ENCODE results near the gene NDNF. TPM values are rescaled to one million over a fixed set of nuclear protein-coding genes. Genes with fewer than 3 reads are reported as not detected.

The NDNF gene
- total and polyA plus RNA-seq, 9 of the 15 experiments (the other 6 are each of a cell fraction or from before 2014, with no cell fraction given): not detected

DNA sequence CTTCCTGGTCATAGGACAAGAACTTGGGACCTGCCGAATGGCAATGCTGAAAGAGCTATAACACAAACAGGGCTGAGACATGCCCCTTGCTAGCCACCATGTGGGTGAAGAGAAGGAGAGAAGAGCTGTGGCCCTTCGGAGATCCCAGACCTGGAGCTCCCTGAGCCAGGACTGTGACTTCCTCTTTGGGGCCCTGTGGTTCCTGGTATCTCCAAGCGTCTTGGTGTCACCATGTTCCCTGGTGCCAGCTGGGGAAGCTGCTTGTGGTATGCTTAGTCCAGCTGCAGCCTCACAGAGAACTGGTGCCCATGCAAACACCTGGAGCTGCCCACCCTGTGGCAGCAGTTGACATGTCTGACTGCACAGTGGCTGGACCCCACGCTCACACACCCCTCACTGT is 68.5 kb downstream of the NDNF start:
- 0% methylated on average over 4 of the region's 4 CpGs for WGBS (ENCODE audit: insufficient coverage, low coverage, missing lambda C conversion rate)
- Histone ChIP-seq H3K36me3 (ENCODE audit: control insufficient read depth, insufficient read depth, low read length) (no peaks in the 10 kb centered on the region), H2AFZ (ENCODE audit: low read depth, low read length) (no peak overlapping the region), H3K79me2 (ENCODE audit: control insufficient read depth, insufficient read depth, low read length) (no peaks in the 10 kb centered on the region), H3K4me3 (no peak overlapping the region), H3K27ac (ENCODE audit: extremely low read depth, low read depth, low read length) (no peak overlapping the region), H3K9me3 (replicated peaks; ENCODE audit: control insufficient read depth, insufficient read depth, low read depth, low read length) (no peaks in the 10 kb centered on the region), H3K4me2 (ENCODE audit: insufficient read depth, low read length) (no peak overlapping the region), H3K27me3 (ENCODE audit: control insufficient read depth in 2 of 2, insufficient read depth in 2 of 2, low read length in 2 of 2) (no peaks in the 10 kb centered on the region), H3K9me1 (ENCODE audit: control insufficient read depth, insufficient read depth, low read length) (no peaks in the 10 kb centered on the region), H3K9ac (ENCODE audit: insufficient read depth in 1 of 2, low read depth in 2 of 2, low read length in 2 of 2) (no peak overlapping the region), H4K20me1 (replicated peaks; ENCODE audit: control insufficient read depth, insufficient read depth, low read length) (no peaks in the 10 kb centered on the region), H3K4me1 (replicated peaks in 1 of 2; ENCODE audit: control insufficient read depth in 2 of 2, insufficient read depth in 2 of 2, low read length in 2 of 2) (no peaks in the 10 kb centered on the region)
- FAIRE-seq: no peak
- POLR2A ChIA-PET: interaction anchor here (0.6 kb wide), 1 partner anchor 31 kb away, joined by 3 read pairs; no protein-coding TSS in a partner anchor
- TF ChIP-seq PYGO2 (tag; IDR thresholded peaks at IDR 0.05) (no peak), PCBP2 (IDR thresholded peaks at IDR 0.05; ENCODE audit: low read depth, low read length, poor library complexity, severe bottlenecking) (no peak), ZNF75A (CRISPR knock-in tag; IDR thresholded peaks at IDR 0.05) (no peak), DPF2 (IDR thresholded peaks at IDR 0.05) (no peak)
- no peak for DNase-seq (ENCODE audit: extremely low read depth in 1 of 4, low spot score in 3 of 4)
- no TSS peak for BruUV-seq (replicated peaks)
- CTCF ChIA-PET (ENCODE audit: low intra/inter-chr PET ratio): no interaction called here
- in situ Hi-C loops (cut with MboI): no loop called here
- no peak for ATAC-seq
- intact Hi-C loops (cut with micrococcal nuclease): no loop called here

DNA sequence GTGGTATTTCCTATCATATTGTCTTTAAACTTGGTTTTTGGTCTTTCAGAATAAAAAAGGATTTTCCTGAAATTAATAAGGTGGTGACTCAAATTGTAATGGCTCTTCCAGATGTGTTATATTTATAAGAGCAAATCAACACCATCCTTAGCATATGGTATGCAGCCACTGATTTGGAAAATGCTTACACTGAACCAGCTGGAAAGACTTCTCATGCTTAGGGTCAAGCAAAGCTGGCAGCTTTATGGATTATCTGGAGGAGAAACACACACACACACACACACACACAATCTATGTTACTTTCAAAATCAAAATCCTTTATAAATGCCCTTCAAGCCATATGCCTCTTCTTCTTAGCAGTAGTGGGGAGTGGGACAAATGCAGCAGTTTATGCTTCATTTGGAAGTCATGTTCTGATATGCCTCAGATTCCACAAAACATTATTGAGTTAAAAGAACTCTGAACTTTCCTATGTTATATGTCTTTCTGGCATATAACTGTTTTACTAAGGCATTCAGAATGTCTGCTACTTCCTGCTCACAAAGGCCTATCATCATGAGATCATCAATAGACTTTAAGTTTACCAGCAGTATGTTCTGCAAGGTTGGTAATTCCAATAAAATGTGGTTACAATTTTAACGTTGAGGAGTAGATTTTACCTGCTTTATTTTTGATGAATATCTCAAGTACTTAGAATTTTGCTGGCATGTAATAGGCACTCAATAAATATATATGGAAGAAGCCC is 76.9 kb downstream of the NDNF start:
- intact Hi-C loops (cut with micrococcal nuclease) (no loop called here), in situ Hi-C loops (cut with MboI) (no loop called here)
- 0% methylated on average over 1 of the region's 1 CpG for WGBS (ENCODE audit: insufficient coverage, low coverage, missing lambda C conversion rate)
- no peak overlapping the region for H3K4me3 ChIP-seq
- no peaks in the 10 kb centered on the region for H4K20me1 ChIP-seq (replicated peaks; ENCODE audit: control insufficient read depth, insufficient read depth, low read length)
- ChIA-PET CTCF (ENCODE audit: low intra/inter-chr PET ratio) (no interaction called here), POLR2A (no interaction called here)
- H3K9me3 ChIP-seq (replicated peaks; ENCODE audit: control insufficient read depth, insufficient read depth, low read depth, low read length): 0 out of 2 replicates have a peak, but pooled peaks cover 2% of the 10 kb centered on the region
- ATAC-seq: no peak
- no TSS peak for BruUV-seq (replicated peaks)
- H3K36me3 ChIP-seq (ENCODE audit: control insufficient read depth, insufficient read depth, low read length): no peaks in the 10 kb centered on the region
- no peak for FAIRE-seq
- H3K4me1 ChIP-seq (replicated peaks in 1 of 2; ENCODE audit: control insufficient read depth in 2 of 2, insufficient read depth in 2 of 2, low read length in 2 of 2): no peaks in the 10 kb centered on the region
- no peak overlapping the region for H2AFZ ChIP-seq (ENCODE audit: low read depth, low read length)
- no peak overlapping the region for H3K9ac ChIP-seq (ENCODE audit: insufficient read depth in 1 of 2, low read depth in 2 of 2, low read length in 2 of 2)
- no peaks in the 10 kb centered on the region for H3K27me3 ChIP-seq (ENCODE audit: control insufficient read depth in 2 of 2, insufficient read depth in 2 of 2, low read length in 2 of 2)
- H3K79me2 ChIP-seq (ENCODE audit: control insufficient read depth, insufficient read depth, low read length): no peaks in the 10 kb centered on the region
- H3K9me1 ChIP-seq (ENCODE audit: control insufficient read depth, insufficient read depth, low read length): no peaks in the 10 kb centered on the region
- no peak overlapping the region for H3K27ac ChIP-seq (ENCODE audit: extremely low read depth, low read depth, low read length)
- H3K4me2 ChIP-seq (ENCODE audit: insufficient read depth, low read length): no peak overlapping the region
- DNase-seq (ENCODE audit: extremely low read depth in 1 of 4, low spot score in 3 of 4): no peak
- TF ChIP-seq CBFA2T2 (conservative IDR thresholded peaks at IDR 0.05): no peak
- TF ChIP-seq SMAD1 (IDR thresholded peaks at IDR 0.05; ENCODE audit: low read depth, low read length, partially characterized antibody): no peak
- no peak for TF ChIP-seq NBN (IDR thresholded peaks at IDR 0.05; ENCODE audit: low read depth)
- TF ChIP-seq HIVEP1 (CRISPR knock-in tag; IDR thresholded peaks at IDR 0.05): no peak
- no peak for TF ChIP-seq SETDB1 (IDR thresholded peaks at IDR 0.05; ENCODE audit: low read length)
- TF ChIP-seq CHD1 (IDR thresholded peaks at IDR 0.05; ENCODE audit: low read length): no peak
- TF ChIP-seq CBFB (CRISPR knock-in tag; IDR thresholded peaks at IDR 0.05): no peak
- TF ChIP-seq, protein P1, sequence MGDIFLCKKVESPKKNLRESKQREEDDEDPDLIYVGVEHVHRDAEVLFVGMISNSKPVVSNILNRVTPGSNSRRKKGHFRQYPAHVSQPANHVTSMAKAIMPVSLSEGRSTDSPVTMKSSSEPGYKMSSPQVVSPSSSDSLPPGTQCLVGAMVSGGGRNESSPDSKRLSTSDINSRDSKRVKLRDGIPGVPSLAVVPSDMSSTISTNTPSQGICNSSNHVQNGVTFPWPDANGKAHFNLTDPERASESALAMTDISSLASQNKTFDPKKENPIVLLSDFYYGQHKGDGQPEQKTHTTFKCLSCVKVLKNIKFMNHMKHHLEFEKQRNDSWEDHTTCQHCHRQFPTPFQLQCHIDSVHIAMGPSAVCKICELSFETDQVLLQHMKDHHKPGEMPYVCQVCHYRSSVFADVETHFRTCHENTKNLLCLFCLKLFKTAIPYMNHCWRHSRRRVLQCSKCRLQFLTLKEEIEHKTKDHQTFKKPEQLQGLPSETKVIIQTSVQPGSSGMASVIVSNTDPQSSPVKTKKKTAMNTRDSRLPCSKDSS (IDR thresholded peaks at IDR 0.05; ENCODE audit: low read depth, partially characterized antibody): no peak
- TF ChIP-seq ZNF274 (IDR thresholded peaks at IDR 0.05; ENCODE audit: borderline replicate concordance, low read depth, low read length): no peak

Data from K562 (cell line).